HG02678 (cell line): ENCODE data around the gene CFAP126.
"Not testable (repeated sequence)": the region's sequence is repeated elsewhere in the genome, so short reads cannot be mapped to it uniquely, and the experiment has no call there.

Experiments used
- ATAC-seq: cut with Tn5 transposase; IDR thresholded peaks from one replicate; pipeline ENCODE4 v1.9.1; 2021; ENCODE audit warnings: mild to moderate bottlenecking, moderate library complexity; ENCODE audit not compliant: unreplicated experiment

CFAP126 gene

GRCh38 chr1:161382214-161383019 lies 14.7 kb upstream of the CFAP126 start:
- no peak for ATAC-seq

- ATAC-seq, result no peak
These were observed 14.0 kb upstream of the CFAP126 start for GRCh38 chr1:161381707-161382106.

- no peak for ATAC-seq
These were observed 11.4 kb upstream of the CFAP126 start for GRCh38 chr1:161379071-161379470.

- ATAC-seq, result no peak
These were observed 10.3 kb upstream of the CFAP126 start for GRCh38 chr1:161378014-161378413.

GRCh38 chr1:161374373-161374772 lies 6.7 kb upstream of the CFAP126 start:
- no peak for ATAC-seq

- ATAC-seq, result no peak
These were observed 5.8 kb upstream of the CFAP126 start for GRCh38 chr1:161373442-161373841.

- no peak for ATAC-seq
These were observed 2.5 kb downstream of the CFAP126 start for GRCh38 chr1:161365207-161365606.

- no peak for ATAC-seq
These were observed 3.3 kb downstream of the CFAP126 start for GRCh38 chr1:161364332-161364731.

- no peak for ATAC-seq
These were observed 8.4 kb downstream of the CFAP126 start for GRCh38 chr1:161359291-161359690.

GRCh38 chr1:161357073-161357472 lies 10.6 kb downstream of the CFAP126 start:
- no peak for ATAC-seq

GRCh38 chr1:161351482-161351881 lies 16.2 kb downstream of the CFAP126 start:
- ATAC-seq, result no peak

GRCh38 chr1:161350671-161351070 lies 17.0 kb downstream of the CFAP126 start:
- no peak for ATAC-seq

- no peak for ATAC-seq
These were observed 24.9 kb downstream of the CFAP126 start for GRCh38 chr1:161342821-161343220.

GRCh38 chr1:161342177-161342576 lies 25.5 kb downstream of the CFAP126 start:
- no peak for ATAC-seq

GRCh38 chr1:161335796-161336195 lies 31.9 kb downstream of the CFAP126 start:
- no peak for ATAC-seq

- no peak for ATAC-seq
These were observed 34.5 kb downstream of the CFAP126 start for GRCh38 chr1:161333166-161333565.

GRCh38 chr1:161330346-161330745 lies 37.3 kb downstream of the CFAP126 start:
- no peak for ATAC-seq

- no peak for ATAC-seq
These were observed 43.7 kb downstream of the CFAP126 start for GRCh38 chr1:161324020-161324419.

GRCh38 chr1:161315841-161316674 lies 51.6 kb downstream of the CFAP126 start:
- not testable (repeated sequence) for ATAC-seq
